GM19240 (cell line): Measurements from ENCODE around the gene ARL15.

ENCODE experiments used
- DNase-seq: peaks from one replicate; pipeline ENCODE4 v3.0.0; 2011; ENCODE audit warnings: low spot score; ENCODE audit not compliant: insufficient read length

Gene ARL15

GRCh38 chr5:54162184-54162583 is 148.2 kb downstream of the ARL15 start:
- no peak for DNase-seq

- no peak for DNase-seq
Observed at GRCh38 chr5:54160329-54160728, 150.0 kb downstream of the ARL15 start.

GRCh38 chr5:54159893-54160195 is 150.5 kb downstream of the ARL15 start:
- DNase-seq = no peak

GRCh38 chr5:54159153-54159892 is 151.1 kb downstream of the ARL15 start:
- DNase-seq = no peak

GRCh38 chr5:54156577-54156976 is 153.8 kb downstream of the ARL15 start:
- no peak for DNase-seq

- DNase-seq = no peak
Observed at GRCh38 chr5:54150841-54151240, 159.5 kb downstream of the ARL15 start.

- no peak for DNase-seq
Observed at GRCh38 chr5:54148858-54149257, 161.5 kb downstream of the ARL15 start.

- DNase-seq = no peak
Observed at GRCh38 chr5:54148067-54148845, 162.1 kb downstream of the ARL15 start.

- no peak for DNase-seq
Observed at GRCh38 chr5:54146916-54147315, 163.5 kb downstream of the ARL15 start.

GRCh38 chr5:54146390-54146789 is 164.0 kb downstream of the ARL15 start:
- no peak for DNase-seq

GRCh38 chr5:54140247-54140840 is 170.0 kb downstream of the ARL15 start:
- DNase-seq = no peak

- DNase-seq = no peak
Observed at GRCh38 chr5:54136516-54137440, 173.6 kb downstream of the ARL15 start.

- DNase-seq = no peak
Observed at GRCh38 chr5:54135042-54135441, 175.3 kb downstream of the ARL15 start.

GRCh38 chr5:54133917-54134316 is 176.5 kb downstream of the ARL15 start:
- DNase-seq = no peak

- no peak for DNase-seq
Observed at GRCh38 chr5:54120473-54120872, 189.9 kb downstream of the ARL15 start.

GRCh38 chr5:54117957-54118356 is 192.4 kb downstream of the ARL15 start:
- no peak for DNase-seq

- no peak for DNase-seq
Observed at GRCh38 chr5:54115735-54116403, 194.5 kb downstream of the ARL15 start.

- no peak for DNase-seq
Observed at GRCh38 chr5:54113060-54113459, 197.3 kb downstream of the ARL15 start.

- no peak for DNase-seq
Observed at GRCh38 chr5:54109626-54110330, 200.6 kb downstream of the ARL15 start.

- no peak for DNase-seq
Observed at GRCh38 chr5:54108136-54108535, 202.2 kb downstream of the ARL15 start.
